Measurements from ENCODE around the gene MAP3K14. TPM values are rescaled to one million over a fixed set of nuclear protein-coding genes. Genes with fewer than 3 reads are reported as not detected.

Gene MAP3K14
- total RNA-seq, 2 donors from 2014 or later = 6.5 to 9.9 TPM

DNA sequence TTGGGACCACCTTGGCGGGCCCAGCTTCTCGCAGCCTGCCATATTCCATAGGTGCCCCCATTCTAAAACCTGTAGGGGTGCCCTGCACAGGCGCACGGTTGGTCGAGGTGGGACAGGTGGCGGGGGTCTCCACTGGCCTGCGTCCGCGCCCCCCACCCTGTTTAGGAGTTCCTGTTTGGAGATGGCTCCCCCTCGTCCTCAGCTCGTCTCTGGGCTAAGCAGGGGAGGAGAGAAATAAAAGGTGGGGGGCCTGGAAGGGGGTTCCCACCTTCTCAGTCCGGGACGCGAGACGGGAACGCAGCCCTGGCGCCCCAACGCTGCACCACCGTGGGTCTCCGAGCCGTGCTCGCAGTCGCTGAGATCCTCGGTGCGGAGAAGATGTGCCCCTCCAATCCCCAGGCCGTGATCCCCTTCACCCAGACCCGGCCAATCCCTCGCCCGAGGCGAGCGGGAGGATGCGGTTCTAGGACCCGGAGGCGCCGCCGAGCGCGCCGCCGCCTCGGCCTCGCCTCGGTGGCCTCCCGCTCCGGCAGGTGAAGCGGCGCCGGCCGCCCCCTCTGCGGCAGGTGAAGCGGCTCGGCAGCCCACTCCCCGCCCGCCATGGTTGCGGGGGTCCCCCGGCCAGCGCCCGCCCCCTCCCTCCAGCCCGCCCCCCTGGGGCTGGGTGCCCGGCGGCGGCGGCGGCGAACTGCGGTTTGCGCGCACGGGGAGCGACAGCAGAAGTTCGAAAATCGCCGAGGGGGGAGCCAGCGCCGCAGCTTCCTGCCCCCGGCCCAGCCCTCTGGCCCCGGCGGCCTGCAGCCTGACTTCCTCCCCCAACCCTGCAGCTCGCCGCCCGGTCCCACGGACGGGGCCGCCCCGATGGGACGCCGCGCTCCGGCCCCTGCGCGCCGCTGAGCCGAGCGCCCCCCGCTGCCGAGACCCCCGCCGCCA is 95.5 kb downstream of the MAP3K14 start, which contains the start of gene FMNL1:
Gene FMNL1, plus strand, starts transcription at position 805 of the 933 bp plus-strand sequence. CDS start 240 bp downstream, outside the sequence.
- no peaks in the 10 kb centered on the region for H3K9me3 ChIP-seq
- H3K36me3 ChIP-seq (replicated peaks in 1 of 2; ENCODE audit: insufficient read depth in 1 of 2, low read depth in 2 of 2) = no peaks in the 10 kb centered on the region
- peak within 1 kb of the TSS in 1 of 4 donors; percentile 51 for H3K27ac ChIP-seq
- peaks cover 0 to 5% of the 10 kb centered on the region in 2 donors for H3K27me3 ChIP-seq
- peak within 1 kb of the TSS in 1 of 2 donors; percentile 45 for H3K4me3 ChIP-seq
- WGBS, 2 donors = 4 to 12% methylated on average over 10 to 69 of the region's 98 CpGs
- TF ChIP-seq POLR2A (IDR thresholded peaks at IDR 0.05) (no peak), CTCF (IDR thresholded peaks at IDR 0.05) (no peak)
- peaks cover 17% of the 10 kb centered on the region for H3K4me1 ChIP-seq
- ATAC-seq (peak; percentile 26), DNase-seq (peak in 2 of 4 donors; percentile 40 to 59)
- intact Hi-C loops (cut with DNase I) = loop anchor here (5.0 kb wide), 1 partner anchor 166 kb away; no protein-coding TSS in a partner anchor

DNA sequence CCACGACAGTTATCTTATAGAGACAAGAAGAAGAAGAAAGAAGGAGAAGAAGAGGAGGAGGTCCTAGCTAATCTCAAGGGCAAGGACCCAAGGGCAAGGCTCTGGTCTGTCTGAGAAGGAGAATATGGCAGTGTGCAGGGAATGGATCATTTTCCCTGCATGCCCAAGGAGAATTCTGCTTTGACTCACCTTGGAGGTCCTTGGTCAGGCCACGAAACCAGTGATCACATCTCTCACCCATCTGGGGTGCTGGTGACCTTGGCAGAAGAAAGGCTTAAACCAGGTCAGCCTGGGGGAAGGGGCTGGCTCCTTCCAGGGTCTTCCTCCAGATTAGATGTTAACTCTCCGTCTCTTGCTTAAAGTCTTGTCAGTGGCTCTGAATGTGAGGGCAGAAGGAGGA is 96.7 kb downstream of the MAP3K14 start:
- H3K36me3 ChIP-seq (replicated peaks in 1 of 2; ENCODE audit: insufficient read depth in 1 of 2, low read depth in 2 of 2) = no peaks in the 10 kb centered on the region
- no peak for TF ChIP-seq CTCF (IDR thresholded peaks at IDR 0.05)
- TF ChIP-seq POLR2A (IDR thresholded peaks at IDR 0.05) = no peak
- 68 to 72% methylated on average over 3 of the region's 3 CpGs for WGBS, 2 donors
- peaks cover 0 to 5% of the 10 kb centered on the region in 2 donors for H3K27me3 ChIP-seq
- no peak for DNase-seq
- intact Hi-C loops (cut with DNase I) = loop anchor here (5.0 kb wide), 1 partner anchor 167 kb away; no protein-coding TSS in a partner anchor
- peaks cover 17% of the 10 kb centered on the region for H3K4me1 ChIP-seq
- H3K4me3 ChIP-seq = no peak overlapping the region
- no peak for ATAC-seq
- H3K27ac ChIP-seq = no peak overlapping the region
- H3K9me3 ChIP-seq = no peaks in the 10 kb centered on the region

GRCh38 chr17:45218895-45219661 is 97.7 kb downstream of the MAP3K14 start:
- peak; percentile 88 to 94 (median 90) for DNase-seq
- intact Hi-C loops (cut with DNase I) = no loop called here
- H3K27ac ChIP-seq = no peak overlapping the region
- H3K9me3 ChIP-seq = no peaks in the 10 kb centered on the region
- TF ChIP-seq CTCF (IDR thresholded peaks at IDR 0.05) (peak; percentile 81 to 96 (median 94)), POLR2A (IDR thresholded peaks at IDR 0.05) (no peak)
- peak; percentile 85 for ATAC-seq
- peaks cover 0 to 5% of the 10 kb centered on the region in 2 donors for H3K27me3 ChIP-seq
- WGBS, 2 donors = 12% methylated on average over 12 of the region's 12 CpGs
- no peak overlapping the region for H3K4me3 ChIP-seq
- peaks cover 17% of the 10 kb centered on the region for H3K4me1 ChIP-seq
- H3K36me3 ChIP-seq (replicated peaks in 1 of 2; ENCODE audit: insufficient read depth in 1 of 2, low read depth in 2 of 2) = no peaks in the 10 kb centered on the region

Other genes with a start within 250 kb of the MAP3K14 start
- 10 to 100 TPM in 1 of 2 donors, 1 to 10 TPM in 1; 5.4 to 23.4 TPM for gene PLCD3, start 184.5 kb downstream of the MAP3K14 start, total RNA-seq
- 10 to 100 TPM; 20.8 to 21.1 TPM for gene ACBD4, start 181.3 kb downstream of the MAP3K14 start, total RNA-seq
- 10 to 100 TPM; 13.8 to 15.3 TPM for gene HEXIM1, start 168.5 kb downstream of the MAP3K14 start, total RNA-seq
- 10 to 100 TPM in 1 of 2 donors, 1 to 10 TPM in 1; 5.9 to 10.1 TPM for gene HEXIM2, start 155.1 kb downstream of the MAP3K14 start, total RNA-seq
- 1 to 10 TPM; 4.0 to 5.2 TPM for gene FMNL1, start 95.1 kb downstream of the MAP3K14 start, total RNA-seq
- 1 to 10 TPM in 1 of 2 donors, not detected in 1; 1.0 TPM for gene SPATA32, start 54.9 kb downstream of the MAP3K14 start, total RNA-seq
- 10 to 100 TPM; 12.7 to 35.3 TPM for gene ARHGAP27, start 115.8 kb upstream of the MAP3K14 start, total RNA-seq
- 10 to 100 TPM; 20.8 to 35.3 TPM for gene PLEKHM1, start 173.7 kb upstream of the MAP3K14 start, total RNA-seq